H1 (cell line): ENCODE measurements around the gene TAF1B. TPM values are rescaled to one million over a fixed set of nuclear protein-coding genes. Genes with fewer than 3 reads are reported as not detected.

ENCODE experiments used
- CTCF ChIA-PET: fragments of 300-600 bp; sonication (Branson Sonifier 250); formaldehyde crosslinking; loops from one replicate; lab custom pipeline; 2021; ENCODE audit not compliant: partially characterized antibody; lab: Charles Lee
- POLR2A ChIA-PET: fragments of 300-600 bp; sonication (Branson Sonifier 250); formaldehyde crosslinking; loops from one replicate; lab custom pipeline; 2021; ENCODE audit warnings: inconsistent platforms; ENCODE audit not compliant: partially characterized antibody; lab: Charles Lee
- DNase-seq, 2 experiments: peaks; one replicate each; pipeline versions ENCODE4 v3.0.0 to v3.0.0-alpha.2; 2010 to 2022; ENCODE audit warnings: low spot score in 2 of 2, low read depth in 1 of 2, mixed read lengths in 1 of 2
- FAIRE-seq: peaks from 2 replicates; lab custom pipeline; 2011; peaks lifted over from hg19 to GRCh38; lab: Jason Lieb, UNC
- H2AFZ ChIP-seq: 2 replicates; pipeline ENCODE4 v1.8.1; 2012; ENCODE audit warnings: low read length, inconsistent platforms
- H2AK5ac ChIP-seq: 2 replicates; pipeline ENCODE4 v1.6.1; 2013; ENCODE audit warnings: low read depth, low read length
- H2BK120ac ChIP-seq: replicated peaks from 2 replicates; pipeline ENCODE3; 2013; ENCODE audit warnings: low read depth, low read length, inconsistent platforms
- H2BK12ac ChIP-seq: 2 replicates; pipeline ENCODE4 v1.6.1; 2013; ENCODE audit warnings: low read depth, low read length
- H2BK15ac ChIP-seq: 2 replicates; pipeline ENCODE4 v1.6.1; 2013; ENCODE audit warnings: low read length
- H2BK20ac ChIP-seq: 2 replicates; pipeline ENCODE4 v1.6.1; 2013; ENCODE audit warnings: low read length
- H2BK5ac ChIP-seq: 2 replicates; pipeline ENCODE4 v1.6.1; 2013; ENCODE audit warnings: low read depth, low read length
- H3K14ac ChIP-seq: 2 replicates; pipeline ENCODE4 v1.6.1; 2013; ENCODE audit warnings: inconsistent platforms; ENCODE audit not compliant: insufficient read length
- H3K18ac ChIP-seq: 2 replicates; pipeline ENCODE4 v1.6.1; 2013; ENCODE audit warnings: low read length; ENCODE audit errors: extremely low read depth
- H3K23ac ChIP-seq: 2 replicates; pipeline ENCODE4 v1.6.1; 2013; ENCODE audit warnings: inconsistent platforms; ENCODE audit not compliant: insufficient read length
- H3K23me2 ChIP-seq: 2 replicates; pipeline ENCODE4 v1.6.1; 2013; ENCODE audit warnings: low read depth, low read length
- H3K27ac ChIP-seq: 2 replicates; pipeline ENCODE4 v1.6.1; 2011; ENCODE audit warnings: low read depth, low read length, inconsistent platforms
- H3K27me3 ChIP-seq, 4 experiments: replicated peaks in 1 of 4; 1 replicate in 1 of 4; 2 replicates in 3 of 4; pipeline versions ENCODE4 v1.6.1 to v1.8.1; 2011 to 2013; ENCODE audit warnings: low read length in 3 of 4, mild to moderate bottlenecking in 3 of 4, inconsistent platforms in 2 of 4, mixed read lengths in 2 of 4, moderate library complexity in 1 of 4; ENCODE audit not compliant: control insufficient read depth in 3 of 4, insufficient read depth in 3 of 4; ENCODE audit errors: extremely low read depth in 1 of 4
- H3K36me3 ChIP-seq, 4 experiments: 2 replicates each; pipeline versions ENCODE4 v1.6.1 to v1.8.1; 2011 to 2013; ENCODE audit warnings: mild to moderate bottlenecking in 4 of 4, low read length in 3 of 4, moderate library complexity in 2 of 4, control low read depth in 1 of 4, inconsistent platforms in 1 of 4; ENCODE audit not compliant: insufficient read depth in 4 of 4, control insufficient read depth in 2 of 4
- H3K4ac ChIP-seq: replicated peaks from 2 replicates; pipeline ENCODE3; 2013; ENCODE audit warnings: low read length, low read depth, mixed read lengths, inconsistent platforms; ENCODE audit not compliant: insufficient read length
- H3K4me1 ChIP-seq, 4 experiments: replicated peaks in 1 of 4; 1 replicate in 1 of 4; 2 replicates in 3 of 4; pipeline versions ENCODE4 v1.6.1 to v1.8.1; 2011 to 2013; ENCODE audit warnings: low read length in 3 of 4, inconsistent platforms in 2 of 4, mixed read lengths in 1 of 4; ENCODE audit not compliant: insufficient read depth in 4 of 4, control insufficient read depth in 3 of 4
- H3K4me2 ChIP-seq, 2 experiments: 2 replicates each; pipeline versions ENCODE4 v1.6.1 to v1.8.1; 2011 to 2013; ENCODE audit warnings: low read depth in 2 of 2, low read length in 2 of 2, control low read depth in 1 of 2, inconsistent platforms in 1 of 2, mild to moderate bottlenecking in 1 of 2; ENCODE audit not compliant: insufficient read depth in 1 of 2
- H3K4me3 ChIP-seq, 4 experiments: fragments of 200-600, 300-600 bp in 1 of 4; sonication (generic), shearing (Covaris generic), sonication (Bioruptor Twin) in 1 of 4; 2 replicates each; pipeline versions ENCODE4 v1.5.1 to v1.8.1; 2011 to 2016; ENCODE audit warnings: low read length in 4 of 4, low read depth in 3 of 4, control low read depth in 2 of 4, inconsistent platforms in 2 of 4, mild to moderate bottlenecking in 2 of 4, mixed read lengths in 1 of 4, moderate library complexity in 1 of 4; ENCODE audit not compliant: insufficient read depth in 2 of 4; ENCODE audit errors: extremely low read depth in 1 of 4
- H3K56ac ChIP-seq: replicated peaks from 2 replicates; pipeline ENCODE3; 2013; ENCODE audit warnings: low read depth, mild to moderate bottlenecking, mixed read lengths, low read length, inconsistent platforms; ENCODE audit not compliant: insufficient read length
- H3K79me1 ChIP-seq: 2 replicates; pipeline ENCODE4 v1.6.1; 2013; ENCODE audit warnings: low read depth, low read length, control low read depth
- H3K79me2 ChIP-seq, 2 experiments: 2 replicates each; pipeline versions ENCODE4 v1.6.1 to v1.8.1; 2012 to 2013; ENCODE audit warnings: low read length in 2 of 2, mild to moderate bottlenecking in 2 of 2, inconsistent platforms in 1 of 2; ENCODE audit not compliant: insufficient read depth in 2 of 2, control insufficient read depth in 1 of 2
- H3K9ac ChIP-seq, 4 experiments: replicated peaks in 1 of 4; 1 replicate in 1 of 4; 2 replicates in 3 of 4; pipeline versions ENCODE4 v1.6.1 to v1.8.1; 2011 to 2013; ENCODE audit warnings: low read depth in 3 of 4, low read length in 3 of 4, control low read depth in 2 of 4, mild to moderate bottlenecking in 2 of 4, moderate library complexity in 2 of 4, inconsistent platforms in 1 of 4; ENCODE audit errors: extremely low read depth in 1 of 4
- H3K9me3 ChIP-seq, 2 experiments: 2 replicates each; pipeline versions ENCODE4 v1.6.1 to v1.8.1; 2012 to 2013; ENCODE audit warnings: mild to moderate bottlenecking in 2 of 2, moderate library complexity in 2 of 2, control low read depth in 1 of 2, inconsistent platforms in 1 of 2, low read depth in 1 of 2, low read length in 1 of 2, mixed read lengths in 1 of 2; ENCODE audit not compliant: insufficient read depth in 2 of 2
- H4K20me1 ChIP-seq, 2 experiments: replicated peaks in 1 of 2; 2 replicates each; pipeline versions ENCODE3 to v1.8.1; 2011 to 2013; ENCODE audit warnings: inconsistent platforms in 2 of 2, low read length in 2 of 2, mild to moderate bottlenecking in 1 of 2; ENCODE audit not compliant: insufficient read depth in 2 of 2, control insufficient read depth in 1 of 2
- H4K5ac ChIP-seq: 2 replicates; pipeline ENCODE4 v1.6.1; 2013; ENCODE audit warnings: low read length, low read depth, mixed read lengths, inconsistent platforms; ENCODE audit not compliant: insufficient read length
- H4K8ac ChIP-seq: 2 replicates; pipeline ENCODE4 v1.8.0; 2013; ENCODE audit warnings: mild to moderate bottlenecking, moderate library complexity, low read length, inconsistent platforms; ENCODE audit not compliant: insufficient read depth; ENCODE audit errors: extremely low read depth
- H4K91ac ChIP-seq: replicated peaks from 2 replicates; pipeline ENCODE3; 2013; ENCODE audit warnings: low read length, mixed read lengths, inconsistent platforms; ENCODE audit not compliant: insufficient read length
- ASH2L ChIP-seq: fragments of 200-600, 300-600 bp; sonication (generic); IDR thresholded peaks from one replicate; pipeline ENCODE4 v1.7.1; 2017; ENCODE audit warnings: low read length
- CHD1 ChIP-seq: IDR thresholded peaks from 2 replicates; pipeline ENCODE4 v1.6.1; 2012; ENCODE audit warnings: low read depth, low read length, improper control_type of control experiment
- CHD2 ChIP-seq: IDR thresholded peaks from 2 replicates; pipeline ENCODE4 v1.6.1; 2012; ENCODE audit warnings: low read length, improper control_type of control experiment
- MAX ChIP-seq: IDR thresholded peaks from 2 replicates; pipeline ENCODE4 v1.6.1; 2012; ENCODE audit warnings: inconsistent platforms
- NRF1 ChIP-seq: IDR thresholded peaks from 2 replicates; pipeline ENCODE4 v1.6.1; 2011; ENCODE audit warnings: mild to moderate bottlenecking, low read depth, low read length, improper control_type of control experiment
- SUZ12 ChIP-seq: fragments of 200-600 bp; sonication (generic); IDR thresholded peaks from 2 replicates; pipeline ENCODE4 v1.6.1; 2012; ENCODE audit warnings: mild to moderate bottlenecking, inconsistent platforms, low read length, moderate library complexity, mixed read lengths
- YY1 ChIP-seq: IDR thresholded peaks from 2 replicates; pipeline ENCODE4 v1.6.1; 2011; ENCODE audit warnings: low read depth, mild to moderate bottlenecking, low read length
- WGBS, 2 experiments: shearing (Covaris generic) in 1 of 2; methylation state at CpG; one replicate each; pipeline versions ENCODE4 v1.1.6 to v1.1.7; 2013 to 2015; ENCODE audit warnings: low lambda C conversion rate in 2 of 2, mixed read lengths in 2 of 2, inconsistent platforms in 1 of 2, low coverage in 1 of 2, missing lambda C conversion rate in 1 of 2; ENCODE audit not compliant: insufficient replicate concordance in 2 of 2, insufficient coverage in 1 of 2, insufficient read length in 1 of 2; ENCODE audit errors: extremely low coverage in 1 of 2, missing lambda C conversion rate in 1 of 2; 5-methylcytosine and 5-hydroxymethylcytosine counted together
- polyA plus RNA-seq, 7 experiments: library from polyadenylated mRNA; depleted of rRNA in 3 of 7; stranded (reverse) in 5 of 7; unstranded in 2 of 7; fragments of >200 nt in 5 of 7; fragments of 200-250 nt in 2 of 7; gene quantifications; 1 replicate in 5 of 7; 2 replicates in 1 of 7; 4 replicates in 1 of 7; pipeline versions ENCODE4 v1.2.1 to v1.2.3, GENCODE V29; 2011 to 2013; ENCODE audit warnings: missing spikeins in 2 of 7, mixed read lengths in 2 of 7
- total RNA-seq: library from RNA; stranded (reverse); fragmentation: NEBNext Ultra II Directional; extraction: Animal tissue kit (Norgen Biotek cat#: 25700); gene quantifications from 2 replicates; pipeline ENCODE4 v1.2.1, GENCODE V29; 2021

The TAF1B gene
- total and polyA plus RNA-seq, 2 of the 8 experiments (the other 6 are each of a cell fraction or from before 2014, with no cell fraction given), result 6.6 to 25.2 TPM

- no peak overlapping the region for H2BK15ac ChIP-seq
- H4K20me1 ChIP-seq, result no peaks in the 10 kb centered on the region
- H3K79me1 ChIP-seq, result no peaks in the 10 kb centered on the region
- 86% methylated on average over 3 of the region's 3 CpGs; no CpG with 5 or more reads in 1 of the 2 experiments for WGBS, 2 experiments
- H3K4me1 ChIP-seq, result no peaks in the 10 kb centered on the region
- no peak overlapping the region for H2BK5ac ChIP-seq
- H3K9ac ChIP-seq, result no peak overlapping the region
- H4K8ac ChIP-seq, result no peak overlapping the region
- H2BK120ac ChIP-seq, result no peak overlapping the region
- H3K23me2 ChIP-seq, result no peaks in the 10 kb centered on the region
- H3K9me3 ChIP-seq, result no peaks in the 10 kb centered on the region
- H3K14ac ChIP-seq, result no peak overlapping the region
- no peak overlapping the region for H4K91ac ChIP-seq
- CTCF ChIA-PET, result interaction anchor here (1.0 to 1.9 kb wide), 2 partner anchors 70 to 145 kb away, joined by 4 to 5 read pairs; no protein-coding TSS in a partner anchor
- H3K36me3 ChIP-seq, result no peaks in the 10 kb centered on the region
- no peak overlapping the region for H2BK20ac ChIP-seq
- no peak overlapping the region for H3K4ac ChIP-seq
- H3K79me2 ChIP-seq, result no peaks in the 10 kb centered on the region
- no peak overlapping the region for H3K18ac ChIP-seq
- H3K23ac ChIP-seq, result no peak overlapping the region
- H2BK12ac ChIP-seq, result no peak overlapping the region
- no peak overlapping the region for H2AK5ac ChIP-seq
- POLR2A ChIA-PET, result no interaction called here
- no peak overlapping the region for H3K4me3 ChIP-seq
- no peak overlapping the region for H3K27ac ChIP-seq
- no peak for DNase-seq
- no peak overlapping the region for H4K5ac ChIP-seq
- H3K27me3 ChIP-seq, result no peaks in the 10 kb centered on the region
- no peak overlapping the region for H3K56ac ChIP-seq
- H2AFZ ChIP-seq, result no peak overlapping the region
- no peak overlapping the region for H3K4me2 ChIP-seq
- no peak for FAIRE-seq
- no peak for TF ChIP-seq CHD2
- TF ChIP-seq MAX, result no peak
- no peak for TF ChIP-seq SUZ12
- no peak for TF ChIP-seq ASH2L
- no peak for TF ChIP-seq NRF1
- TF ChIP-seq YY1, result no peak
- TF ChIP-seq CHD1, result no peak
Measured at GRCh38 chr2:9959262-9959661, 116.0 kb downstream of the TAF1B start.
